ENCODE measurements around the gene FCAR. TPM values are rescaled to one million over a fixed set of nuclear protein-coding genes. Genes with fewer than 3 reads are reported as not detected.
"Not testable (repeated sequence)": the region's sequence is repeated elsewhere in the genome, so short reads cannot be mapped to it uniquely, and the experiment has no call there.

Gene FCAR
- total and polyA plus RNA-seq, 2 of the 4 experiments (the other 2 are of a cell fraction) = not detected

DNA sequence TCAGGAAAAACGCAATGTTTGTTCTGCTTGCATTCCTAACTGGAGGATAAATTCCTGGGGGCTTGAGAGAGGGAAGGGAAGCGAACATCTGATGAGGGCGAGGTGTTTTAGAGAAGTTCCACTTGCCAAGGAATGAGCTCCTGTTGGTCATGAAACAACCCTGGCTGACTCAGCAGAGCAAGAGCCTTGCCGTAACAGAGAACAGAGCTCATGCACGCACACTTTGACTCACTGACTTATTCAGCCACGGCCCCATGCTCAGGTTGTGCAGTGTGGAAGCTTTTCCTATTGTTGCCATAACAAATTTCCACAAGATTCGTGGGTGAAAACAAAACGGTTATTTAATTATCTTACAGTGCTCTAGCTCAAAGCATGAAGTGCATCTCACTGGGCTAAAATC lies 30.9 kb upstream of the FCAR start:
- H3K14ac ChIP-seq (replicated peaks; ENCODE audit: low read depth, low read length); H4K91ac ChIP-seq (ENCODE audit: insufficient read depth, low read depth, low read length); H2AFZ ChIP-seq (replicated peaks; ENCODE audit: low read length, poor library complexity); ATAC-seq (ENCODE audit: low read depth); H3K27ac ChIP-seq (ENCODE audit: insufficient read depth, low read length); H2AK9ac ChIP-seq (replicated peaks; ENCODE audit: low read depth, low read length, poor library complexity); H3K4me3 ChIP-seq (ENCODE audit: insufficient read depth, low read depth, low read length); intact Hi-C loops (cut with micrococcal nuclease); H3K18ac ChIP-seq (ENCODE audit: low read depth, low read length); H3K36me3 ChIP-seq (ENCODE audit: control insufficient read depth, insufficient read depth, low read length); H3K4me1 ChIP-seq (ENCODE audit: control insufficient read depth, insufficient read depth, low read length); H3K9ac ChIP-seq (ENCODE audit: low read depth, low read length); H3K4me2 ChIP-seq (ENCODE audit: low read depth, low read length); H3K4ac ChIP-seq (ENCODE audit: low read depth, low read length); H4K5ac ChIP-seq (ENCODE audit: low read depth, low read length); H3K27me3 ChIP-seq (ENCODE audit: control insufficient read depth, insufficient read depth, low read length); H3K23ac ChIP-seq (ENCODE audit: low read depth, low read length); H3K79me1 ChIP-seq (ENCODE audit: low read depth in 1 of 2, low read length in 2 of 2); H4K20me1 ChIP-seq (ENCODE audit: insufficient read depth, low read length); DNase-seq; H2BK5ac ChIP-seq (ENCODE audit: low read depth, low read length, poor library complexity, severe bottlenecking); H3K9me1 ChIP-seq (ENCODE audit: insufficient read depth, low read length); H4K8ac ChIP-seq (ENCODE audit: low read depth in 2 of 2, low read length in 2 of 2); dilution Hi-C loops (cut with HindIII; ENCODE audit: low sequenced_read_pairs, unreplicated experiment); H3K56ac ChIP-seq (ENCODE audit: extremely low read depth, insufficient read depth, low read length); H2BK15ac ChIP-seq (ENCODE audit: low read depth, low read length); BruUV-seq (replicated peaks); POLR2A ChIA-PET (ENCODE audit: unreplicated experiment); CTCF ChIA-PET; H2BK20ac ChIP-seq (ENCODE audit: low read depth, low read length); H2BK120ac ChIP-seq (ENCODE audit: low read depth, low read length); H2AK5ac ChIP-seq (ENCODE audit: low read depth, low read length); in situ Hi-C loops (cut with MboI; ENCODE audit: low sequenced_read_pairs): not testable (repeated sequence)
- H3K9me3 ChIP-seq (ENCODE audit: control insufficient read depth, insufficient read depth, low read length) = peaks cover 18% of the 10 kb centered on the region
- no CpG with 5 or more reads among the region's 8 CpGs for WGBS, 2 experiments (ENCODE audit: extremely low coverage in 2 of 2, insufficient read length in 1 of 2)

- POLR2A ChIA-PET (ENCODE audit: unreplicated experiment); H4K20me1 ChIP-seq (ENCODE audit: insufficient read depth, low read length); in situ Hi-C loops (cut with MboI; ENCODE audit: low sequenced_read_pairs); ATAC-seq (ENCODE audit: low read depth); H3K4me2 ChIP-seq (ENCODE audit: low read depth, low read length); H3K36me3 ChIP-seq (ENCODE audit: control insufficient read depth, insufficient read depth, low read length); DNase-seq; H3K4me1 ChIP-seq (ENCODE audit: control insufficient read depth, insufficient read depth, low read length); H3K4ac ChIP-seq (ENCODE audit: low read depth, low read length); H3K14ac ChIP-seq (replicated peaks; ENCODE audit: low read depth, low read length); intact Hi-C loops (cut with micrococcal nuclease); H3K79me1 ChIP-seq (ENCODE audit: low read depth in 1 of 2, low read length in 2 of 2); H2BK20ac ChIP-seq (ENCODE audit: low read depth, low read length); H2BK5ac ChIP-seq (ENCODE audit: low read depth, low read length, poor library complexity, severe bottlenecking); H3K23ac ChIP-seq (ENCODE audit: low read depth, low read length); H3K27me3 ChIP-seq (ENCODE audit: control insufficient read depth, insufficient read depth, low read length); dilution Hi-C loops (cut with HindIII; ENCODE audit: low sequenced_read_pairs, unreplicated experiment); H2BK15ac ChIP-seq (ENCODE audit: low read depth, low read length); BruUV-seq (replicated peaks); H3K4me3 ChIP-seq (ENCODE audit: insufficient read depth, low read depth, low read length); H4K91ac ChIP-seq (ENCODE audit: insufficient read depth, low read depth, low read length); H3K9me1 ChIP-seq (ENCODE audit: insufficient read depth, low read length); CTCF ChIA-PET; H4K8ac ChIP-seq (ENCODE audit: low read depth in 2 of 2, low read length in 2 of 2); H2AK9ac ChIP-seq (replicated peaks; ENCODE audit: low read depth, low read length, poor library complexity); H3K9ac ChIP-seq (ENCODE audit: low read depth, low read length); H3K27ac ChIP-seq (ENCODE audit: insufficient read depth, low read length); H4K5ac ChIP-seq (ENCODE audit: low read depth, low read length); H2BK120ac ChIP-seq (ENCODE audit: low read depth, low read length); H2AK5ac ChIP-seq (ENCODE audit: low read depth, low read length); H3K56ac ChIP-seq (ENCODE audit: extremely low read depth, insufficient read depth, low read length); H3K18ac ChIP-seq (ENCODE audit: low read depth, low read length); H2AFZ ChIP-seq (replicated peaks; ENCODE audit: low read length, poor library complexity): not testable (repeated sequence)
- WGBS, 2 experiments (ENCODE audit: extremely low coverage in 2 of 2, insufficient read length in 1 of 2) = 85% methylated on average over 4 of the region's 16 CpGs; no CpG with 5 or more reads in 1 of the 2 experiments
- H3K9me3 ChIP-seq (ENCODE audit: control insufficient read depth, insufficient read depth, low read length) = peaks cover 33% of the 10 kb centered on the region
Observed at GRCh38 chr19:54850061-54850640, 23.9 kb upstream of the FCAR start, which contains the start of gene KIR3DL2. Gene KIR3DL2, plus strand, starts transcription at chr19:54850443. Its CDS starts 33 bp downstream, at chr19:54850476.
